HepG2 (cell line): Measurements from ENCODE around the gene MEG3. TPM values are rescaled to one million over a fixed set of nuclear protein-coding genes. Genes with fewer than 3 reads are reported as not detected.
A peak's percentile ranks its signal among the peaks of the same experiment; 100 is the strongest.

Source experiments
- ARID2 ChIP-seq: sonication (generic); formaldehyde crosslinking; IDR thresholded peaks from 2 replicates; pipeline ENCODE4 v1.8.1; 2022; ENCODE audit warnings: mild to moderate bottlenecking, missing genetic modification reagents, borderline replicate concordance
- GATAD1 ChIP-seq: IDR thresholded peaks from 2 replicates; pipeline ENCODE4 v1.6.1; 2016; ENCODE audit warnings: missing genetic modification reagents, missing compliant biosample characterization
- HMG20A ChIP-seq: IDR thresholded peaks from 2 replicates; pipeline ENCODE4 v1.6.1; 2016; ENCODE audit warnings: borderline replicate concordance
- HMGXB3 ChIP-seq: sonication (generic); formaldehyde crosslinking; IDR thresholded peaks from 2 replicates; pipeline ENCODE4 v1.4.0; 2020; ENCODE audit warnings: missing genetic modification reagents, borderline replicate concordance
- PAX8 ChIP-seq: sonication (generic); formaldehyde crosslinking; IDR thresholded peaks from 2 replicates; pipeline ENCODE4 v1.8.0; 2022; ENCODE audit warnings: mild to moderate bottlenecking, missing genetic modification reagents, borderline replicate concordance
- POGK ChIP-seq: sonication (generic); formaldehyde crosslinking; conservative IDR thresholded peaks from 2 replicates; pipeline ENCODE4 v1.8.0; 2022; ENCODE audit warnings: mild to moderate bottlenecking, moderate library complexity, missing genetic modification reagents
- XRCC5 ChIP-seq: fragments of 200-400 bp; formaldehyde crosslinking; optimal IDR thresholded peaks from 2 replicates; pipeline ENCODE3; 2017; ENCODE audit warnings: mild to moderate bottlenecking, low read length
- ZNF138 ChIP-seq: sonication (generic); formaldehyde crosslinking; IDR thresholded peaks from 2 replicates; pipeline ENCODE4 v1.5.0; 2020; ENCODE audit warnings: mild to moderate bottlenecking, low read depth, missing genetic modification reagents
- ZNF552 ChIP-seq: sonication (generic); formaldehyde crosslinking; IDR thresholded peaks from 2 replicates; pipeline ENCODE4 v1.9.0; 2022; ENCODE audit warnings: missing genetic modification reagents, mild to moderate bottlenecking, borderline replicate concordance
- ZNF704 ChIP-seq: sonication (generic); formaldehyde crosslinking; IDR thresholded peaks from 2 replicates; pipeline ENCODE4 v1.8.1; 2023; ENCODE audit warnings: mild to moderate bottlenecking, inconsistent platforms, moderate library complexity, missing genetic modification reagents, borderline replicate concordance
- ZNF737 ChIP-seq: sonication (generic); formaldehyde crosslinking; IDR thresholded peaks from 2 replicates; pipeline ENCODE4 v1.5.0; 2020; ENCODE audit warnings: missing genetic modification reagents, mild to moderate bottlenecking, borderline replicate concordance
- ZSCAN12 ChIP-seq: sonication (generic); formaldehyde crosslinking; IDR thresholded peaks from 2 replicates; pipeline ENCODE4 v1.9.0; 2021; ENCODE audit warnings: mild to moderate bottlenecking, missing genetic modification reagents
- polyA plus RNA-seq, 8 experiments: library from polyadenylated mRNA; depleted of rRNA in 3 of 8; stranded (reverse) in 7 of 8; unstranded in 1 of 8; fragments of >200 nt; fragmentation: Illumina TruSeq in 4 of 8; extraction: Trizol in 4 of 8; gene quantifications; 2 replicates each; pipeline versions ENCODE4 v1.2.1 to v1.2.3, GENCODE V29; 2011 to 2016; ENCODE audit warnings: low read depth in 4 of 8, missing spikeins in 1 of 8, mixed read lengths in 1 of 8; ENCODE audit not compliant: insufficient read depth in 1 of 8
- total RNA-seq, 5 experiments: library from RNA; depleted of rRNA; stranded (reverse); fragments of >200 nt; fragmentation: Illumina TruSeq; extraction: Trizol; gene quantifications; 2 replicates each; pipeline ENCODE4 v1.2.3, GENCODE V29; 2016; ENCODE audit warnings: low read depth in 1 of 5
- TF ChIP-seq, protein P1 (sequence below): sonication (generic); formaldehyde crosslinking; IDR thresholded peaks from 2 replicates; pipeline ENCODE4 v1.5.1; 2020; ENCODE audit warnings: missing genetic modification reagents, mild to moderate bottlenecking, borderline replicate concordance
- TF ChIP-seq, protein P2 (sequence below): sonication (generic); formaldehyde crosslinking; IDR thresholded peaks from 2 replicates; pipeline ENCODE4 v1.5.1; 2020; ENCODE audit warnings: mild to moderate bottlenecking, missing genetic modification reagents

Gene MEG3
- total and polyA plus RNA-seq, 2 of the 13 experiments (the other 11 are each of a cell fraction or from before 2014, with no cell fraction given): 0.17 TPM; not detected in 1

GRCh38 chr14:100815478-100816285, 10.2 kb upstream of the MEG3 start (continued):
- TF ChIP-seq, protein P1, sequence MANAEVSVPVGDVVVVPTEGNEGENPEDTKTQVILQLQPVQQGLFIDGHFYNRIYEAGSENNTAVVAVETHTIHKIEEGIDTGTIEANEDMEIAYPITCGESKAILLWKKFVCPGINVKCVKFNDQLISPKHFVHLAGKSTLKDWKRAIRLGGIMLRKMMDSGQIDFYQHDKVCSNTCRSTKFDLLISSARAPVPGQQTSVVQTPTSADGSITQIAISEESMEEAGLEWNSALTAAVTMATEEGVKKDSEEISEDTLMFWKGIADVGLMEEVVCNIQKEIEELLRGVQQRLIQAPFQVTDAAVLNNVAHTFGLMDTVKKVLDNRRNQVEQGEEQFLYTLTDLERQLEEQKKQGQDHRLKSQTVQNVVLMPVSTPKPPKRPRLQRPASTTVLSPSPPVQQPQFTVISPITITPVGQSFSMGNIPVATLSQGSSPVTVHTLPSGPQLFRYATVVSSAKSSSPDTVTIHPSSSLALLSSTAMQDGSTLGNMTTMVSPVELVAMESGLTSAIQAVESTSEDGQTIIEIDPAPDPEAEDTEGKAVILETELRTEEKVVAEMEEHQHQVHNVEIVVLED (CRISPR knock-in tag): peak; percentile 10; the same call in 1 of the 2 replicates
- 0 out of 2 replicates have a peak, but pooled peaks have one; percentile 35 for TF ChIP-seq HMGXB3 (CRISPR knock-in tag)
- no peak for TF ChIP-seq ARID2 (CRISPR knock-in tag)
- TF ChIP-seq ZNF552 (CRISPR knock-in tag): no peak
- no peak for TF ChIP-seq ZNF737 (CRISPR knock-in tag)
- TF ChIP-seq, protein P2, sequence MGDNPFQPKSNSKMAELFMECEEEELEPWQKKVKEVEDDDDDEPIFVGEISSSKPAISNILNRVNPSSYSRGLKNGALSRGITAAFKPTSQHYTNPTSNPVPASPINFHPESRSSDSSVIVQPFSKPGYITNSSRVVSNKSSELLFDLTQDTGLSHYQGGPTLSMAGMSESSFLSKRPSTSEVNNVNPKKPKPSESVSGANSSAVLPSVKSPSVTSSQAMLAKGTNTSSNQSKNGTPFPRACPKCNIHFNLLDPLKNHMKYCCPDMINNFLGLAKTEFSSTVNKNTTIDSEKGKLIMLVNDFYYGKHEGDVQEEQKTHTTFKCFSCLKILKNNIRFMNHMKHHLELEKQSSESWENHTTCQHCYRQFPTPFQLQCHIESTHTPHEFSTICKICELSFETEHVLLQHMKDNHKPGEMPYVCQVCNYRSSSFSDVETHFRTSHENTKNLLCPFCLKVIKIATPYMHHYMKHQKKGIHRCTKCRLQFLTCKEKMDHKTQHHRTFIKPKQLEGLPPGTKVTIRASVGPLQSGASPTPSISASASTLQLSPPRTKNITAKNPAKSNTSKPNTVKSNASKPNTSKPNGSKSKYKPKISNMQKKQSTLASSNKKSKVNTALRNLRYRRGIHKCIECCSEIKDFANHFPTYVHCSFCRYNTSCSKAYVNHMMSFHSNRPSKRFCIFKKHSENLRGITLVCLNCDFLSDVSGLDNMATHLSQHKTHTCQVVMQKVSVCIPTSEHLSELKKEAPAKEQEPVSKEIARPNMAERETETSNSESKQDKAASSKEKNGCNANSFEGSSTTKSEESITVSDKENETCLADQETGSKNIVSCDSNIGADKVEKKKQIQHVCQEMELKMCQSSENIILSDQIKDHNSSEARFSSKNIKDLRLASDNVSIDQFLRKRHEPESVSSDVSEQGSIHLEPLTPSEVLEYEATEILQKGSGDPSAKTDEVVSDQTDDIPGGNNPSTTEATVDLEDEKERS (CRISPR knock-in tag): 0 out of 2 replicates have a peak, but pooled peaks have one; percentile 2
- peak; percentile 49; the same call in 1 of the 2 replicates for TF ChIP-seq HMG20A (CRISPR knock-in tag)
- TF ChIP-seq PAX8 (CRISPR knock-in tag): no peak
- no peak for TF ChIP-seq ZNF138 (CRISPR knock-in tag)
- no peak for TF ChIP-seq ZNF704 (CRISPR knock-in tag)
- no peak for TF ChIP-seq XRCC5
- peak; percentile 76; the same call in 1 of the 2 replicates for TF ChIP-seq ZSCAN12
- no peak; the same call in 1 of the 2 replicates for TF ChIP-seq POGK (CRISPR knock-in tag)
- peak; percentile 45; the same call in 1 of the 2 replicates for TF ChIP-seq GATAD1 (CRISPR knock-in tag)
